ENCODE data around the gene ATP6V0C. TPM values are rescaled to one million over a fixed set of nuclear protein-coding genes. Genes with fewer than 3 reads are reported as not detected.
"Not testable (repeated sequence)": the region's sequence is repeated elsewhere in the genome, so short reads cannot be mapped to it uniquely, and the experiment has no call there.

The ATP6V0C gene
- total RNA-seq, 1 donor from 2014 or later, result 134 TPM

DNA sequence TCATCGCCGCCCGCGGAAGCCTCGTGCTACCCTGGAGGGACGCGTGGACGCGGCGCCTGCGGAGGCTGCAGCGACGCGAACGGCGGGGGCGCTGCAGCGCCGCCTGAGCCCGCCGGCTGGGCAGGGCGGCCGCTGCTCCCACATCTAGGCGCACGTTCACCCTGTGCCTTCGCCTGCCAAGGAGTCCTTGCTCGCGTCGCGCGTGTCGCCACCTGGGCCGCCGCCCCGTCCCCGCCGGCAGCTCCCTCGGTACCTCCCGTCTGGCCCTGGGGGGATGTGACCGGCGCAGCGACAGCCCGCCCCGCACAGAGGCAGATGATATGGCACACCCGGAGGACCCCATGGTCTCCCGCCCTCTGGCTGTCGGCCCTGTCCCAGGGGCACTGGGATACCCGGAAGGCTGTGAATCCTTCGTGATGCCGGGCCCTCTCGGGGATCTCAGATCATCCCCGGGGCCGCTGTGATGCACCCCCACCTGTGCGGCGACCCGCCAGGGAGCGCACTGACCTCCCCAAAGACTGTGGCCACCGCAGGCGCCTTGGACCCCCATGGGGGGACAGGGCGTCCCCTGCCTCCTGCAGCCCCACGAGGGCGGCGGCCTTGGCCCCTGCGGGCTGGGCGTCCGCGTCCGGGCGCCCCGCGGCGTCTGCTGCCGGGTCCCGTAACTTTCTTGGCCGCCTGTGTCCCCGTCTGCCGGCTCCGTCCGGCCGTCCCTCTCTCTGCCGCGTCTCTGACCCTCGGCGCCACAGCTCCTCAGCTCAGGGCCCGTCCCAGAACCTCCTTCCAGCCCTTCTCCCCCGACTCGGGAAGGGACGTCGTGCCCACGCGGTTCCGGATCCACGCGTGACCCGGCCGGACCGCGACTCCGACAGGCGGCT lies 39.5 kb upstream of the ATP6V0C start:
- intact Hi-C loops (cut with DNase I), result no loop called here
- peak; percentile 34 for ATAC-seq
- DNase-seq (ENCODE audit: low spot score), result no peak

DNA sequence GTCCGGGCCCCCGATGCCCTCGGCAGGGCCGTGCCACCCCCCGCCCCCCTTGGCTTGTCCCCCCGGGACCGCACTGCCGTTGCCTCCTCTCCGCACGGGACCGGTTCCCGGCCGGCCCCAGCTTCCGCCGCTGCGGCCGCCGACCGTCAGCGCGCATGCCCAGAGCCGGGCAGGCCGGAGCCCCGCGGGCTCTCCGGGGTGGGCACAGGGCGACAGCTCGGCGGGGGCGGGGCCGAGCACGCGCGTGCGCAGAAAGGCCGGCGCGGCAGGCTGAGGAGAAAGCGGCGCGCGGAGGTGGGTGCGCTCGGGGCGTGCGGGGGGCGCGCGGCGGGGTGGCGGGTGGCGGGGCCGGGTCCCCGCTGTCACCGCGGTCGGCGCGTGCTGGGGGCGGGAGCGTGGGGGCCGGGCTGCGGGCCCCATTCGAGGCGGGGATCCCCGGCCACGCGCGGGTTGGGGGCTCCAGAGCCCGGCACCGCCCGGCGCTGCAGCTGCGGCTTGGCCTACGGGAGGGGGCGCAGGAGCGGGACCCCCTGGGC lies 38.8 kb upstream of the ATP6V0C start, which contains the start of gene TBC1D24:
Gene TBC1D24 (plus strand): TSS at position 251 of the 536 bp plus-strand sequence. CDS start 21,022 bp downstream, outside the sequence.
- ATAC-seq (peak; percentile 90), DNase-seq (ENCODE audit: low spot score) (peak; percentile 92)
- intact Hi-C loops (cut with DNase I), result no loop called here

GRCh38 chr16:2475413-2476344 lies 38.1 kb upstream of the ATP6V0C start:
- ATAC-seq (no peak), DNase-seq (ENCODE audit: low spot score) (no peak)
- intact Hi-C loops (cut with DNase I), result no loop called here

DNA sequence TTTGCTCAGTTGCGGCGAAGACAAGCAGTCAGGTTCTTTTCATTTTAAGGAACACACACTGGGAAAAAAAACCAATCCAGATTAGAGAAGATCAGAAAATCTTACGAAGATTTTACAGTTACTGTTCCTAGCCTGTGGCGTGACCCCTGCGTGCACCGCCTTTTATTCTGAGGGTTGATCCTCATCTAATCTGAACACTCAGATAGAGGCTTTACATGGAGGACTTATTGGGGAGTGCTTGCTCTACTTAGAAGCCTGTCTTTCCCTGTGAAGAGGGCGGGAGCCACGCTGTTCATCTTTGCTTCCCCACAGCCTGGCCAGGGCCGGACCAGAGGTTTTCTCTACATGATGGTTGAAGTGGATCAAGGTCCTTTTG lies 37.4 kb upstream of the ATP6V0C start:
- DNase-seq (ENCODE audit: low spot score), result no peak
- ATAC-seq, result no peak
- intact Hi-C loops (cut with DNase I), result no loop called here

DNA sequence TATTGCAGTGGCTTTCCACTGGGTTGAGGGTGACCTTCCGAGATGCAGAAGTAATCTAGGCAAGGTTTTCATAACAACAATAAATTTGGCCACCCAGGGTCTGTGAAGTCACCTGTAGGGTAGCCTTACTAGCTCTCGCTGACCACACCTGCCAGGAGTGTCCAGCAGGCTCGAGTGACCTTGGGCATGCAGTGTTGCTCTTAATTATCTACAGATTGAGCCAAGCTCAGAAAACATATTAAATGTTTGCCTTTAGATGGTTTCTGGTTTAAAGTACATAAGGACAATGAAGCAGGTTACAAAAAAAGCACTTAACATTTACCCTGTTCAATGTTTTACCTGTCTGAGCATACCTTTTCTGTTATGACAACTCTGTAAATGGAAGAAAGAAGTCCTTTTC lies 37.0 kb upstream of the ATP6V0C start:
- intact Hi-C loops (cut with DNase I), result no loop called here
- ATAC-seq (no peak), DNase-seq (ENCODE audit: low spot score) (no peak)

DNA sequence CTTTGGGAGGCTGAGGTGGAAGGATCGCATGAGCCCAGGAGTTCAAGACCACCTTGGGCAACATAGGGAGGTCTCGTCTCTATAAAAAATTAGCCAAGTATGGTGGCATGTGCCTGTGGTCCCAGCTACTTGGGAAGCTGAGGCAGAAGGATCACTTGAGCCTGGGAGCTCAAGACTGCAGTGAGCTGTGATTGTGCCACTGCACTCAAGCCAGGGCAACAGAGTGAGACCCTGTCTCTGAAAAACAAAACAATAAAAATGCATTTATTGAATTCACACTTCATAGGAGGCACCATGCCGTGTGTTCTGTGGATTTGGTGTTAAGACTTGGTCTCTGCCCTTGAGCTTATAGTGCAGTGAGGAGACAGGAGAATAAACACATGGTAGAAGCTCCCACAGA lies 36.4 kb upstream of the ATP6V0C start:
- DNase-seq (ENCODE audit: low spot score), result no peak
- ATAC-seq, result no peak
- intact Hi-C loops (cut with DNase I), result no loop called here

DNA sequence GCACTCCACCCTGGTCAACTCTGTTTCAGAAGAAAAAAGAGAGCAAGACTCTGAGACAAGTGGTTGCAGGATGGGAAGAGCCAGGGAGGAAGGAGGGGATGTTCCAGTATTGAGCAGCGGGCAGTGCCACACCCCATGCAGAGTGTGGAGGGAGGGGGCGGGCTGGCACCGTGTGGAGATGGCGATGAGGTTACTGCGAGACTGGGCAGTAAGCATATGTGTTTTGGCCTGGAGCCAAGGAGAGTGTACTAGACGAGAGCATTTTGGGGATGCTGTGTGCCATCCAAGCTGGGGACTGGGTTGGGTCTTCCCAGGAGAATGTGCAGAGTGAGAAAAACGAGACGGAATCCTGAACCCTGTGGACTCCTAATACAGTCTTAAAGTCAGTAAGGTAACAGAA lies 35.5 kb upstream of the ATP6V0C start:
- DNase-seq (ENCODE audit: low spot score) (no peak), ATAC-seq (no peak)
- intact Hi-C loops (cut with DNase I), result no loop called here

DNA sequence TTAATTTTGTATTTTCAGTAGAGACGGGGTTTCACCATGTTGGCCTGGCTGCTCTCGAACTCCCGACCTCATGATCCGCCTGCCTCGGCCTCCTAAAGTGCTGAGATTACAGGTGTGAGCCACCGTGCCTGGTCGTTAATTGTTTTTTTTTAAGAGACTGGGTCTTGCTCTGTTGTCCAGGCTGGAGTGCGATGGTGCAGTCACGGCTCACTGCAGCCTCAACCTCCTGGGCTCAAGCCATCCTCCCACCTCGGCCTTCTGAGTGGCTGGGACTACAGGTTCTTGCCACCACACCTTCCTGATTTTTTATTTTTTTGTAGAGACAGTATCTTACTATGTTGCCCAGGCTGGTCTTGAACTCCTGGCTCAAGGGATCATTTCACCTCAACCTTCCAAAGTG lies 33.8 kb upstream of the ATP6V0C start:
- ATAC-seq; intact Hi-C loops (cut with DNase I); DNase-seq (ENCODE audit: low spot score): not testable (repeated sequence)

DNA sequence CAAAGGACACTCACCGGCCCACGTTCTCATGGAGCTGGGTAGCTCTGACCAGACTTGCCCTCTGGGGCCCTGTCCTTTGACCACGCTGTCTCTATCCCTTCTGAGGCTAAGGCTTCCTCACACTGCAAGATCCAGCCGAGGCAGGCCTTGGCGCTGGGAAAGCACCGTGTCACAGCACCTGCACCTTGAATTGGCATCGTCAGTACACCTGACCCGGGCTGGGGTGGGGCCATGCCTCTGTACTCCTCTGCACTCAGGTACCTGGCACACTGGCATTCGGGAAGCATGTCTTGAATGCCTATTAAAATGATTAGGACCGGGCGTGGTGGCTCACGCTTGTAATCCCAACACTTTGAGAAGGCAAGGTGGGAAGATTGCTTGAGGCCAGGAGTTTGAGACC lies 32.8 kb upstream of the ATP6V0C start:
- DNase-seq (ENCODE audit: low spot score) (no peak), ATAC-seq (no peak)
- intact Hi-C loops (cut with DNase I), result no loop called here

- intact Hi-C loops (cut with DNase I), result no loop called here
- ATAC-seq (no peak), DNase-seq (ENCODE audit: low spot score) (no peak)
Measured at GRCh38 chr16:2481676-2482075, 32.1 kb upstream of the ATP6V0C start.

DNA sequence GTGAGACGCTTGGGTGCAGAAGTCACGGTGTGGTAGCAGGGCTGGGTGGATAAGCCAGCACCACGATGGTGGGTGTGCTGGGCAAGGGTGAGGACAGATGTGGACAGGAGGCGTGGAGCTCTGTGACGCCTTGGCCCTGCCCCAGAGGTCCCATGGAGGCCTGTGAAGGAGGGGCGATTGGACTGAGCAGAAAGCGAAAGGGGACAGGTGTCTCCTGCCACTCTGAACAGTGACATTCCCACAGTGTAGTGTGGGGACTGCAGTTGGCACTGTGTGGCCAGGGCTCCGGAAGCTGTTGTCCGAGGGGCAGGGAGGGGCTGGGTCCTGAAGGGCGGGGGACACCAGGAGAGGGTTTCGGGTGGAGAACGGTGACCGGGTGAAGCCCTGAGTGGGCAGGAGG lies 31.5 kb upstream of the ATP6V0C start:
- intact Hi-C loops (cut with DNase I), result no loop called here
- DNase-seq (ENCODE audit: low spot score) (no peak), ATAC-seq (peak; percentile 11)

- ATAC-seq (peak; percentile 91), DNase-seq (ENCODE audit: low spot score) (no peak)
- intact Hi-C loops (cut with DNase I), result no loop called here
Measured at GRCh38 chr16:2482708-2483534, 30.8 kb upstream of the ATP6V0C start.

DNA sequence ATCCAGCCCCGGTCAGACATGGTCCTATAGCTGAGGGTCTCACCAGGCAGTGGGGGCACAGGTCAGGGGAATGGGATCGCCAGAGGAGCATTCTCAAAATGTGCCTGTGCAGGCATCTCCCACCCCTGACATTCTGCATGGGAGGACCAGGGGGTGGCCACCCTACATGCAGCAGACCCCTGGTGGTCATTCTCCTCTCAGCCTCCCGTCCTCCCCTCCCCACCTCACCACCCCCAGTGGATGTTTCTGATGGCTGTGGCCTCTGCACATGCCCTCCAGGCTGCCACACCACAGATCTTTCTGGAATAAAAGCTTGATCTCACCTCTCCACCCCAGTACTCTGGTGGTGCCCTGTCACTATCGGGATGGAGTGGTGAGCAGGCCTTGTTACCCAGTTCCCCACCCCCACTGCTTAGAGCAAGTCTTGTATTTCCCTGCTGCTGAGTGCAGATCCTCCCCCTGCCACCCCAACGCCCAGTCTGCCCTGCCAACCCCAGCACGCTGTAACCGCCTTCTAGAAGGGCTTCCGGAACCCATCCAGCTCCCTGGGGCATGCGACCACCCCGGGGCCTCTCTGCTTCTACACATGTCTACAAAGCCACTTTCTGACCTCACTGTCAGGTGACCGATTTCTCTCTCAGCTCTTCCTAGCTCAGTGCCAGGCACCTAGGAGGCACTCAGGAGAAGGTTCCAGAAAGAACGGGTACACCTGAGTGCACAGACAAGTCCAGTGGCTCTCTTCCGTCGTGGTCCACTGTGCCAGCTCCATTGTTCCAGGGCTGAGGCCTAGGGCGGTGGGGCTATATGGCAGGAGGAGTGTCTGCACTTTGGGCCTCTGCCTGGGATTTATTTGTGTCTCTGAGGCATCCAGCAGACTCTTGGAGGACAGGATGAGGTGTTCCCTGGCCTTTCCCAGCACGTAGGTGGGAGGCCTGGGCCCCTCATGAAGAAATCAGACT lies 29.5 kb upstream of the ATP6V0C start:
- no peak for DNase-seq (ENCODE audit: low spot score)
- intact Hi-C loops (cut with DNase I), result no loop called here
- ATAC-seq, result no peak

- intact Hi-C loops (cut with DNase I), result no loop called here
- ATAC-seq (no peak), DNase-seq (ENCODE audit: low spot score) (no peak)
Measured at GRCh38 chr16:2484898-2485508, 28.7 kb upstream of the ATP6V0C start.

- ATAC-seq (no peak), DNase-seq (ENCODE audit: low spot score) (no peak)
- intact Hi-C loops (cut with DNase I), result no loop called here
Measured at GRCh38 chr16:2485811-2486507, 27.8 kb upstream of the ATP6V0C start.

GRCh38 chr16:2486645-2487516 lies 26.9 kb upstream of the ATP6V0C start:
- no peak for DNase-seq (ENCODE audit: low spot score)
- intact Hi-C loops (cut with DNase I), result no loop called here
- ATAC-seq, result peak; percentile 58

Measured in sciatic nerve (tissue), 2 donors.